ENCODE data around the gene ISM2. TPM values are rescaled to one million over a fixed set of nuclear protein-coding genes. Genes with fewer than 3 reads are reported as not detected.

Gene ISM2
- total and polyA plus RNA-seq, 2 donors (not counting 1 experiment from before 2014, with no cell fraction given), result 0.30 TPM; not detected in 1

- TF ChIP-seq EZH2 (IDR thresholded peaks at IDR 0.05; ENCODE audit: borderline replicate concordance, insufficient read depth, low read depth, low read length, poor library complexity, severe bottlenecking), result no peak
- no peak for TF ChIP-seq CTCF (IDR thresholded peaks at IDR 0.05)
- Histone ChIP-seq H3K9ac (ENCODE audit: low read length) (no peak overlapping the region), H3K79me2 (ENCODE audit: control insufficient read depth, insufficient read depth, low read length) (no peaks in the 10 kb centered on the region), H3K9me3 (ENCODE audit: control extremely low read depth in 1 of 3, control insufficient read depth in 2 of 3, insufficient read depth in 1 of 3, low read length in 2 of 3) (no peaks in the 10 kb centered on the region), H3K27me3 (replicated peaks in 1 of 4; ENCODE audit: control extremely low read depth in 1 of 4, control insufficient read depth in 3 of 4, insufficient read depth in 4 of 4, low read length in 3 of 4) (no peaks in the 10 kb centered on the region), H3K36me3 (replicated peaks in 1 of 2; ENCODE audit: control extremely low read depth in 1 of 2, control insufficient read depth in 1 of 2, extremely low read depth in 1 of 2, insufficient read depth in 2 of 2, low read length in 1 of 2) (peaks cover 0 to 46% of the 10 kb centered on the region in 2 experiments), H4K20me1 (ENCODE audit: control insufficient read depth, insufficient read depth, low read length, poor library complexity, severe bottlenecking) (no peaks in the 10 kb centered on the region), H3K4me3 (ENCODE audit: control extremely low read depth in 1 of 5, extremely low read depth in 1 of 5, insufficient read depth in 1 of 5, low read depth in 2 of 5, low read length in 4 of 5) (no peak overlapping the region), H2AFZ (ENCODE audit: insufficient read depth, low read depth, low read length, poor library complexity, severe bottlenecking) (no peak overlapping the region), H3K4me1 (ENCODE audit: control insufficient read depth in 2 of 2, insufficient read depth in 2 of 2, low read length in 2 of 2) (no peaks in the 10 kb centered on the region), H3K4me2 (replicated peaks; ENCODE audit: low read depth, low read length, poor library complexity, severe bottlenecking) (no peak overlapping the region), H3K27ac (ENCODE audit: low read length in 2 of 2) (no peak overlapping the region)
- H3K27ac Mint-ChIP-seq, result no peak overlapping the region
- no peak for ATAC-seq (ENCODE audit: low read depth)
- no peak for DNase-seq
- intact Hi-C loops (cut with micrococcal nuclease), result no loop called here
- no CpG with 5 or more reads among the region's 2 CpGs for WGBS (ENCODE audit: insufficient coverage)
- no peaks in the 10 kb centered on the region for H3K9me3 Mint-ChIP-seq (ENCODE audit: insufficient read depth)
- H3K4me3 Mint-ChIP-seq, result no peak overlapping the region
- H3K4me1 Mint-ChIP-seq, result no peaks in the 10 kb centered on the region
- CTCF ChIA-PET, result no interaction called here
- POLR2A ChIA-PET, result no interaction called here
- H3K27me3 Mint-ChIP-seq, result no peaks in the 10 kb centered on the region
These were observed 56.4 kb downstream of the ISM2 start for GRCh38 chr14:77442196-77442595.

- Histone ChIP-seq H3K27me3 (replicated peaks in 1 of 4; ENCODE audit: control extremely low read depth in 1 of 4, control insufficient read depth in 3 of 4, insufficient read depth in 4 of 4, low read length in 3 of 4) (no peaks in the 10 kb centered on the region), H3K36me3 (replicated peaks in 1 of 2; ENCODE audit: control extremely low read depth in 1 of 2, control insufficient read depth in 1 of 2, extremely low read depth in 1 of 2, insufficient read depth in 2 of 2, low read length in 1 of 2) (peaks cover 0 to 55% of the 10 kb centered on the region in 2 experiments), H4K20me1 (ENCODE audit: control insufficient read depth, insufficient read depth, low read length, poor library complexity, severe bottlenecking) (no peaks in the 10 kb centered on the region), H3K9ac (ENCODE audit: low read length) (no peak overlapping the region), H3K27ac (ENCODE audit: low read length in 2 of 2) (no peak overlapping the region), H2AFZ (ENCODE audit: insufficient read depth, low read depth, low read length, poor library complexity, severe bottlenecking) (no peak overlapping the region), H3K4me3 (ENCODE audit: control extremely low read depth in 1 of 5, extremely low read depth in 1 of 5, insufficient read depth in 1 of 5, low read depth in 2 of 5, low read length in 4 of 5) (no peak overlapping the region), H3K79me2 (ENCODE audit: control insufficient read depth, insufficient read depth, low read length) (no peaks in the 10 kb centered on the region), H3K4me2 (replicated peaks; ENCODE audit: low read depth, low read length, poor library complexity, severe bottlenecking) (no peak overlapping the region), H3K9me3 (ENCODE audit: control extremely low read depth in 1 of 3, control insufficient read depth in 2 of 3, insufficient read depth in 1 of 3, low read length in 2 of 3) (no peaks in the 10 kb centered on the region), H3K4me1 (ENCODE audit: control insufficient read depth in 2 of 2, insufficient read depth in 2 of 2, low read length in 2 of 2) (no peaks in the 10 kb centered on the region)
- Mint-ChIP-seq H3K4me1 (no peaks in the 10 kb centered on the region), H3K27ac (no peak overlapping the region), H3K27me3 (no peaks in the 10 kb centered on the region), H3K4me3 (no peak overlapping the region), H3K9me3 (ENCODE audit: insufficient read depth) (no peaks in the 10 kb centered on the region)
- no peak for ATAC-seq (ENCODE audit: low read depth)
- POLR2A ChIA-PET, result interaction anchor here (0.7 kb wide), 1 partner anchor 322 kb away, joined by 4 read pairs; no protein-coding TSS in a partner anchor
- TF ChIP-seq EZH2 (IDR thresholded peaks at IDR 0.05; ENCODE audit: borderline replicate concordance, insufficient read depth, low read depth, low read length, poor library complexity, severe bottlenecking) (no peak), CTCF (IDR thresholded peaks at IDR 0.05) (no peak)
- CTCF ChIA-PET, result no interaction called here
- intact Hi-C loops (cut with micrococcal nuclease), result no loop called here
- no peak for DNase-seq
- WGBS (ENCODE audit: insufficient coverage), result 100% methylated on average over 2 of the region's 4 CpGs
These were observed 58.8 kb downstream of the ISM2 start for GRCh38 chr14:77439861-77440260.
